K562 (cell line): ENCODE measurements around the gene KIZ. TPM values are rescaled to one million over a fixed set of nuclear protein-coding genes. Genes with fewer than 3 reads are reported as not detected.

ENCODE experiments used
- ATAC-seq: fragments of 200-7000 bp; cut with Tn5 transposase; 3 replicates; pipeline ENCODE4 v1.9.1; 2020; ENCODE audit warnings: moderate library complexity
- BruUV-seq: library from RNA; stranded (reverse); fragments of 400-500 nt; replicated peaks from 2 replicates; lab custom pipeline; 2021; lab: Mats Ljungman, UMichigan
- CTCF ChIA-PET: fragments of 300-600 bp; formaldehyde crosslinking; extraction: SDS; loops from one replicate; lab custom pipeline; 2021; ENCODE audit warnings: low intra/inter-chr PET ratio; lab: Yijun Ruan, JAX
- POLR2A ChIA-PET: fragments of 300-600, 350-650 bp; sonication (Branson Sonifier 250); formaldehyde crosslinking; extraction: SDS; loops from one replicate; lab custom pipeline; 2021; ENCODE audit warnings: antibody characterized with exemption, inconsistent platforms; lab: Yijun Ruan, JAX
- DNase-seq, 4 experiments: peaks; one replicate each; pipeline versions ENCODE4 v3.0.0 to v3.0.0-alpha.2; 2011 to 2018; ENCODE audit warnings: low spot score in 3 of 4, mixed read lengths in 3 of 4; ENCODE audit errors: extremely low read depth in 1 of 4
- FAIRE-seq: peaks from 2 replicates; lab custom pipeline; 2011; peaks lifted over from hg19 to GRCh38; lab: Jason Lieb, UNC
- H2AFZ ChIP-seq: 2 replicates; pipeline ENCODE4 v1.6.0; 2011; ENCODE audit warnings: low read depth, low read length, control low read depth, inconsistent platforms
- H3K27ac ChIP-seq: fragments of 200-600 bp; 3 replicates; pipeline ENCODE4 v1.8.0; 2011; ENCODE audit warnings: low read depth, mild to moderate bottlenecking, control low read depth, inconsistent platforms, low read length, moderate library complexity, mixed read lengths; ENCODE audit errors: extremely low read depth
- H3K27me3 ChIP-seq, 2 experiments: fragments of 300-600 bp in 1 of 2; 2 replicates in 1 of 2; 3 replicates in 1 of 2; pipeline versions ENCODE4 v1.6.0 to v1.8.0; 2011; ENCODE audit warnings: inconsistent platforms in 2 of 2, low read length in 2 of 2, mild to moderate bottlenecking in 1 of 2, mixed read lengths in 1 of 2, moderate library complexity in 1 of 2; ENCODE audit not compliant: control insufficient read depth in 2 of 2, insufficient read depth in 2 of 2
- H3K36me3 ChIP-seq: fragments of 300-600 bp; 3 replicates; pipeline ENCODE4 v1.8.0; 2011; ENCODE audit warnings: mild to moderate bottlenecking, low read length, inconsistent platforms; ENCODE audit not compliant: control insufficient read depth, insufficient read depth
- H3K4me1 ChIP-seq, 2 experiments: fragments of 200-600 bp in 1 of 2; replicated peaks in 1 of 2; 2 replicates in 1 of 2; 3 replicates in 1 of 2; pipeline versions ENCODE4 v1.5.1 to v1.8.0; 2011; ENCODE audit warnings: inconsistent platforms in 2 of 2, low read length in 2 of 2, mild to moderate bottlenecking in 1 of 2, mixed read lengths in 1 of 2, moderate library complexity in 1 of 2; ENCODE audit not compliant: control insufficient read depth in 2 of 2, insufficient read depth in 2 of 2
- H3K4me2 ChIP-seq: 2 replicates; pipeline ENCODE4 v1.6.1; 2011; ENCODE audit warnings: low read length, control low read depth, inconsistent platforms, mixed read lengths; ENCODE audit not compliant: insufficient read depth
- H3K4me3 ChIP-seq: fragments of 200-600 bp; sonication (generic), shearing (Covaris generic); 2 replicates; pipeline ENCODE4 v1.5.1; 2016; ENCODE audit warnings: control low read depth, inconsistent platforms
- H3K79me2 ChIP-seq: fragments of 200-600 bp; 3 replicates; pipeline ENCODE4 v1.8.0; 2011; ENCODE audit warnings: low read length, inconsistent platforms; ENCODE audit not compliant: control insufficient read depth, insufficient read depth
- H3K9ac ChIP-seq, 2 experiments: 2 replicates each; pipeline versions ENCODE4 v1.6.0 to v1.6.1; 2011; ENCODE audit warnings: low read depth in 2 of 2, low read length in 2 of 2, control low read depth in 1 of 2, inconsistent platforms in 1 of 2, mild to moderate bottlenecking in 1 of 2, mixed read lengths in 1 of 2; ENCODE audit not compliant: insufficient read depth in 1 of 2
- H3K9me1 ChIP-seq: one replicate; pipeline ENCODE4 v1.6.0; 2011; ENCODE audit warnings: inconsistent platforms, mild to moderate bottlenecking, low read length, moderate library complexity; ENCODE audit not compliant: control insufficient read depth, insufficient read depth
- H3K9me3 ChIP-seq: replicated peaks from 2 replicates; pipeline ENCODE4 v1.5.1; 2011; ENCODE audit warnings: low read depth, low read length, inconsistent platforms; ENCODE audit not compliant: control insufficient read depth, insufficient read depth
- H4K20me1 ChIP-seq: replicated peaks from 2 replicates; pipeline ENCODE4 v1.6.1; 2011; ENCODE audit warnings: low read length, inconsistent platforms, mixed read lengths; ENCODE audit not compliant: control insufficient read depth, insufficient read depth
- MCM2 ChIP-seq: fragments of 450-650 bp; IDR thresholded peaks from 2 replicates; pipeline ENCODE4 v1.6.1; 2017; ENCODE audit warnings: low read depth, mild to moderate bottlenecking
- PHB ChIP-seq: fragments of 250-450 bp; sonication (Bioruptor Pico); IDR thresholded peaks from 2 replicates; pipeline ENCODE4 v1.5.0; 2021
- POLR2A ChIP-seq: fragments of 450-650 bp; conservative IDR thresholded peaks from 2 replicates; pipeline ENCODE4 v1.6.1; 2016
- ZBTB11 ChIP-seq, 3 experiments: fragments of 200-800 bp in 1 of 3; fragments of 250-450 bp in 1 of 3; fragments of 450-650 bp in 1 of 3; sonication (Bioruptor Pico) in 1 of 3; sonication (Bioruptor generic) in 1 of 3; formaldehyde crosslinking in 1 of 3; IDR thresholded peaks; 2 replicates each; pipeline versions ENCODE4 v1.6.1 to v1.8.0; 2016 to 2022; ENCODE audit warnings: mild to moderate bottlenecking in 2 of 3, missing genetic modification characterization in 2 of 3, missing compliant biosample characterization in 1 of 3, moderate library complexity in 1 of 3
- ZBTB12 ChIP-seq: fragments of 250-450 bp; sonication (Bioruptor Pico); IDR thresholded peaks from 2 replicates; pipeline ENCODE4 v1.4.0; 2020
- ZNF696 ChIP-seq: fragments of 250-450 bp; sonication (Bioruptor Pico); conservative IDR thresholded peaks from 2 replicates; pipeline ENCODE4 v1.4.0; 2020; ENCODE audit warnings: mild to moderate bottlenecking, moderate library complexity
- WGBS: fragments of 100-300 bp; shearing (Covaris generic); methylation state at CpG from one replicate; pipeline ENCODE4 v1.1.6; 2016; ENCODE audit warnings: low coverage, mixed read lengths; ENCODE audit not compliant: insufficient coverage; ENCODE audit errors: missing lambda C conversion rate; 5-methylcytosine and 5-hydroxymethylcytosine counted together
- in situ Hi-C: fragments of 300-500 bp; cut with MboI; formaldehyde crosslinking; loops from 4 replicates; pipeline ENCODE4 v1.15.0; 2018; ENCODE audit warnings: inconsistent platforms, mixed read lengths
- intact Hi-C: fragments of 100-400 bp; cut with micrococcal nuclease; formaldehyde crosslinking; loops from 2 replicates; pipeline ENCODE4 v1.14.2; 2022
- polyA plus RNA-seq, 8 experiments: library from polyadenylated mRNA; depleted of rRNA in 4 of 8; stranded (reverse) in 5 of 8; unstranded in 3 of 8; fragments of >200 nt; fragmentation: Nextera tagmentation in 2 of 8; fragmentation: Illumina TruSeq in 1 of 8; extraction: Ambion mirVana in 2 of 8; extraction: Trizol in 1 of 8; gene quantifications; 2 replicates each; pipeline versions ENCODE4 v1.2.1 to v1.2.3, GENCODE V29; 2011 to 2014; ENCODE audit warnings: inconsistent platforms in 1 of 8, missing spikeins in 1 of 8
- total RNA-seq, 7 experiments: library from RNA; depleted of rRNA in 6 of 7; stranded (reverse); fragments of >200 nt in 6 of 7; fragmentation: Illumina TruSeq in 2 of 7; extraction: Trizol in 2 of 7; gene quantifications; 2 replicates each; pipeline versions ENCODE4 v1.2.1 to v1.2.3, GENCODE V29; 2011 to 2021; ENCODE audit warnings: low replicate concordance in 1 of 7

Gene KIZ
- total and polyA plus RNA-seq, 9 of the 15 experiments (the other 6 are each of a cell fraction or from before 2014, with no cell fraction given) = 4.9 to 21.1 (median 13.5) TPM

- in situ Hi-C loops (no loop called here), intact Hi-C loops (no loop called here)
- Histone ChIP-seq H2AFZ (no peak overlapping the region), H3K4me1 (no peaks in the 10 kb centered on the region), H3K4me3 (no peak overlapping the region), H4K20me1 (no peaks in the 10 kb centered on the region), H3K27me3 (no peaks in the 10 kb centered on the region), H3K9me1 (no peaks in the 10 kb centered on the region), H3K79me2 (no peaks in the 10 kb centered on the region), H3K27ac (no peak overlapping the region), H3K9ac (no peak overlapping the region), H3K9me3 (no peaks in the 10 kb centered on the region)
- DNase-seq (no peak), FAIRE-seq (no peak), ATAC-seq (no peak)
- ChIA-PET CTCF (no interaction called here), POLR2A (no interaction called here)
- TF ChIP-seq PHB (CRISPR knock-in tag) (no peak), POLR2A (no peak), ZBTB11 (CRISPR knock-in tag; IDR thresholded peaks at IDR 0.05) (no peak), ZBTB12 (no peak), MCM2 (no peak), ZNF696 (no peak)
- TF ChIP-seq, all 486 proteins: peak for 0
- WGBS = 77% methylated on average over 5 of the region's 5 CpGs
- Histone ChIP-seq H3K36me3 (peaks cover 11% of the 10 kb centered on the region; the same call in 2 of the 3 replicates), H3K4me2 (no peak overlapping the region)
- TSS peak; percentile 53 for BruUV-seq
These were observed 36.0 kb downstream of the KIZ start for GRCh38 chr20:21161926-21162325.
